HG03108 (cell line): ENCODE data around the gene L1TD1.
"Not testable (repeated sequence)": the region's sequence is repeated elsewhere in the genome, so short reads cannot be mapped to it uniquely, and the experiment has no call there.

Experiments
- ATAC-seq: cut with Tn5 transposase; IDR thresholded peaks from one replicate; pipeline ENCODE4 v1.9.1; 2021; ENCODE audit warnings: moderate library complexity; ENCODE audit not compliant: unreplicated experiment

L1TD1 gene

GRCh38 chr1:62194651-62195544 is at the start of gene L1TD1:
Gene L1TD1, plus strand, starts transcription at chr1:62194849. Its CDS starts 11,780 bp downstream, at chr1:62206629.
- ATAC-seq = no peak

GRCh38 chr1:62159940-62160348 is 34.7 kb upstream of the L1TD1 start:
- peak; percentile 82 for ATAC-seq

GRCh38 chr1:62161711-62162110 is 32.9 kb upstream of the L1TD1 start:
- ATAC-seq = no peak

- not testable (repeated sequence) for ATAC-seq
Measured at GRCh38 chr1:62170380-62170779, 24.3 kb upstream of the L1TD1 start.

GRCh38 chr1:62175568-62176179 is 19.0 kb upstream of the L1TD1 start:
- no peak for ATAC-seq

GRCh38 chr1:62176597-62177312 is 17.9 kb upstream of the L1TD1 start:
- ATAC-seq = no peak

- no peak for ATAC-seq
Measured at GRCh38 chr1:62177621-62178020, 17.0 kb upstream of the L1TD1 start.

GRCh38 chr1:62178372-62178771 is 16.3 kb upstream of the L1TD1 start:
- no peak for ATAC-seq

GRCh38 chr1:62180054-62180453 is 14.6 kb upstream of the L1TD1 start:
- not testable (repeated sequence) for ATAC-seq

GRCh38 chr1:62180639-62181038 is 14.0 kb upstream of the L1TD1 start:
- ATAC-seq = no peak

GRCh38 chr1:62181532-62181931 is 13.1 kb upstream of the L1TD1 start:
- ATAC-seq = no peak

DNA sequence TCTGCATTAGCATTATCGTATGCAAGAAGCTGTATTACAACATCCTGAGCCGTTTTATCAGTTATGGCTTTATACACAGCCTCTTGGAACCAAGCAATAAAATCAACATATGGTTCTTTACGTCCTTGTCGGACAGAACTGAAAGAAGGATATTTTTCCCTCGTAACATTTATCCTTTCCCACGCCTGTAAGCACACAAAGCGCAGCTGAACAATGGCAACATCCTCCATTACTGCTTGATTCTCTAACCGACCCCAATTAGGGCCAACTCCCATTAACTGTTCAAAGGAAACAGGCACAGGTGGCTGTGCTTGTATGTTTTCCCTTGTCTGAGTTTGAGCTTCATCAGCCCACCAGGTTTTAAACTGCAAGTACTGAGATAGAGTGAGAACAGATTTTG is 12.5 kb upstream of the L1TD1 start:
- ATAC-seq = not testable (repeated sequence)

- not testable (repeated sequence) for ATAC-seq
Measured at GRCh38 chr1:62183164-62184020, 11.3 kb upstream of the L1TD1 start.

DNA sequence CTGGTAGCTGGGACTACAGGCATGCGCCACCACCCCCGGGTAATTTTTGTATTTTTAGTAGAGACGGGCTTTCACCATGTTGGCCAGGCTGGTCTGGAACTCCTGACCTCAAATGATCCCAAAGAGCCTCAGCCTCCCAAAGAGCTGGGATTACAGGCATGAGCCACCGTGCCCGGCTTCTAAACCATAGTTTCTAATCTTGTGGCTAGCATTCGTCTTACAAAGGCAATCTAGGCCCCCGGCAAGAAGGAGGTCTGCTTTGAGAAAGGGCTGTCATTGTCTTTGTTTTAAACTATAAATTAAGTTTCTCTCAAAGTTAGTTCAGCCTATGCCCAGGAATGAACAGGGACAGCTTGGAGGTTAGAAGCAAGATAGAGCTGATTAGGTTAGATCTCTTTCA is 10.3 kb upstream of the L1TD1 start:
- no peak for ATAC-seq

DNA sequence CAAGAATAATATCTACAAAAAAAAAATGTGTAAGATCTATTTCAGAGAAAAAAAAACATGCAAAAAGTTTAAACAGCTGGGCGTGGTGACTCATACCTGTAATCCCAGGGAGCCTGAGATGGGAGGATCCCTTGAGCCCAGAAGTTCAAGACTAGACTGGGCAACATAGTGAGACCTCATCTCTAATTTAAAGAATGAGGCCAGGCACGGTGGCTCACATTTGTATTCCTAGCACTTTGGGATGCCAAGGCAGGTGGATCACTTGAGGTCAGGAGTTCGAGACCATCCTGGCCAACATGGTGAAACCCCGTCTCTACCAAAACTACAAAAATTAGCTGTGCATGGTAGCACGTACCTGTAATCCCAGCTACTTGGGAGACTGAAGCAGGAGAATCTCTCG is 9.4 kb upstream of the L1TD1 start:
- not testable (repeated sequence) for ATAC-seq

DNA sequence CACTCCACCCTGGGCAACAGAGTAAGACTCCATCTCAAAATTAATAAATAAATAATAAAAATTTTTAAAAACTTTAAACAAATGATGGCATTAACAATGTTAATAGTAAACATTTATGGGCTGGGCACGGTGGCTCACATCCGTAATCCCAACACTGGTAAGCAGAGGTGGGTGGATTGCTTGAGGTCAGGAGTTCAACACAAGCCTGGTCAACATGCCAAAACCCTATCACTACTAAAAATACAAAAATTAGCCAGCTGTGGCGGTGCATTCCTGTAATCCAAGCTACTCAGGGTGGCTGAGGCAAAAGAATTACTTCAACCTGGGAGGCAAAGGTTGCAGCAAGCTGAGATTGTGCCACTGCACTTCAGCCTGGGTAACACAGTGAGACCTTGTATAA is 9.0 kb upstream of the L1TD1 start:
- no peak for ATAC-seq

GRCh38 chr1:62187548-62187947 is 7.1 kb upstream of the L1TD1 start:
- ATAC-seq = no peak

DNA sequence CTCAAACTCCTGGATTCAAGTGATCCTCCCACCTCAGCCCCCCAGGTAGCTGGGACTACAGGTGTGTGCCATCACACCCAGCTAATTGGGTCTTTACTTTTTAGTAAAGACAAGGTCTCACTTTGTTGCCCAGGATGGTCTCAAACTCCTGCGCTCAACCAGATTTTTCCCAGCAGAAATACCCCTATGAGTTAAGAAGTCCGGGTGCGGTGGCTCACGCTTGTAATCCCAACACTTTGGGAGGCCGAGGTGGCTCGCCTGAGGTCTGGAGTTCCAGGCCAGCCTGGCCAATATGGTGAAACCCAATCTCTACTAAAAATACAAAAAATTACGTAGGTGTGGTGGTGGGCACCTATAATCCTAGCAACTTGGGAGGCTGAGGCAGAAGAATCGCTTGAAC is 6.5 kb upstream of the L1TD1 start:
- ATAC-seq = no peak

- no peak for ATAC-seq
Measured at GRCh38 chr1:62196086-62196690, 1.5 kb downstream of the L1TD1 start.

- no peak for ATAC-seq
Measured at GRCh38 chr1:62198069-62198780, 3.6 kb downstream of the L1TD1 start.
